Transverse colon (tissue), 4 donors: ENCODE data around the gene COL4A1.

Source experiments
- CTCF ChIP-seq, 5 experiments: fragments of 200-600 bp in 3 of 5; fragments of 450-650 bp in 2 of 5; sonication (generic) in 3 of 5; IDR thresholded peaks; 1 replicate in 2 of 5; 2 replicates in 3 of 5; pipeline ENCODE4 v1.5.1; 2016 to 2017; ENCODE audit warnings: antibody characterized with exemption in 5 of 5, inconsistent platforms in 3 of 5, mild to moderate bottlenecking in 2 of 5, moderate library complexity in 1 of 5
- EP300 ChIP-seq: sonication (generic); formaldehyde crosslinking; IDR thresholded peaks from one replicate; pipeline ENCODE4 v1.6.1; 2017; ENCODE audit warnings: antibody characterized with exemption, low read depth
- POLR2A ChIP-seq: fragments of 450-650 bp; IDR thresholded peaks from one replicate; pipeline ENCODE4 v1.6.1; 2016; ENCODE audit warnings: antibody characterized with exemption, mild to moderate bottlenecking, moderate library complexity
- POLR2AphosphoS5 ChIP-seq, 3 donors: sonication (generic); formaldehyde crosslinking; IDR thresholded peaks; one replicate each; pipeline ENCODE4 v1.6.1; 2016; ENCODE audit warnings: antibody characterized with exemption in 3 of 3

- TF ChIP-seq CTCF (IDR thresholded peaks at IDR 0.05) (no peak), POLR2A (no peak), POLR2AphosphoS5 (IDR thresholded peaks at IDR 0.05) (no peak), EP300 (no peak)
These were observed 35.5 kb upstream of the COL4A1 start for GRCh38 chr13:110342474-110342873.
